M059J (cell line): Measurements from ENCODE around the gene PCGF1. TPM values are rescaled to one million over a fixed set of nuclear protein-coding genes. Genes with fewer than 3 reads are reported as not detected.

ENCODE experiments used
- DNase-seq: peaks from one replicate; pipeline ENCODE4 v3.0.0-alpha.2; 2012; ENCODE audit warnings: low read depth
- total RNA-seq: library from RNA; depleted of rRNA; stranded (reverse); fragments of >200 nt; shearing (Covaris generic); gene quantifications from 2 replicates; pipeline ENCODE4 v1.2.3, GENCODE V29; 2014

Gene PCGF1
- total RNA-seq, 1 experiment from 2014 or later, result 28.9 TPM

DNA sequence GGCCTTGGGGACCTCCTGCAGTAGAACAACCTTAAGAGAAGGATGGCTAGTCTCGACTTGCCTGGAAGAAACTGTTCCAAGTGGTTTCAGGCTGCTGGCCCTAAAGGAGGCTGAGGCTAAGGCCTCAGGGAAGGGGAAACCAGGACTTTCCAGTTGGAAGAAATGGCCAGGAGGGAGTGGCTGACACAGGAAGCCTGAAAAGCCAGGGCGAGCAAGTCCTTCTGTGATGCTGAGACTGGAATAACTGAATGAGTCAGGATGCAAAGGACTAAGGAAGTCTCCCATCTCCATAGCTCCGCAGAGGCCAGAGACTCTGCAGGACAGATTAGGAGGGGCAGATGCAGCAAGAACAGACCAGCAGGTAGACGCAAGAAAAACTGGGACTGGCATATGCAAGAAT lies 29.6 kb upstream of the PCGF1 start:
- no peak for DNase-seq

DNA sequence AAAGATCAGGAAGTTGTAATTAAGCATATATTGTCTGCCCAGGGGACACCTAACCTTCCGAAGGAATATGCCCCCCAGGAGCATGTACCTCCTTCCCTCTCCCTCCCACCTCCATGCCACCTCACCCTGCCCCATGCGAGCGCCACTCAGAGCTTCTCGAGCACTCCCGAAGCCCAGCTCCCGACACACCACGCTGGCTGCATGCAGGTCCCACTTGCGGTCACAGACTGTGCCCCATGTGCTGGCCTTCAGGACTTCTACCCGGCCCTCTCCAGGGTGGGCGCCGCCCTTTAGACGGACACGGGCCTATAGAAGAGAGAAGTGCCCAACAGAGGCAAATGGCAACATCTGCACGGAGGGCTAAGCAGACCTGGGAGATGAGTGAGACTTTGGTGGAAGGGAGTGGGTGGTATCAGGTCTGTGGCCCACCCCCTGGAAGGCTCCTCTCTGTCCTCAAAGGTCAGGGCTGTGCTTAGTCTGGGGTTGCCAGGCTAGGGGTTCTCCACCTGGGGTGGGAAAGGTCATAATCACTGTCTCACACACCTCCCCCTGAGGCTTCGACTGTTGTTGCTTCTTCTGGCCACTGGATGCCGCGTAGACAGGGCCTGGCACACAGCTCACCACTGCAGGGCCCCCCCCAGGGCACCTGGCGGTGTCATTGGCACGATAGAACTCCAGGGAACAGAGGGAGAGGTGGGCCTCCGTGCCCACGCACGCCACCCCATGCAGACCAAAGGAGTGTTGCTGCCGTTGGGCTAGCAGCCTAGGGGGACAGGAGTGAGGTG lies 28.9 kb upstream of the PCGF1 start:
- DNase-seq, result no peak

DNA sequence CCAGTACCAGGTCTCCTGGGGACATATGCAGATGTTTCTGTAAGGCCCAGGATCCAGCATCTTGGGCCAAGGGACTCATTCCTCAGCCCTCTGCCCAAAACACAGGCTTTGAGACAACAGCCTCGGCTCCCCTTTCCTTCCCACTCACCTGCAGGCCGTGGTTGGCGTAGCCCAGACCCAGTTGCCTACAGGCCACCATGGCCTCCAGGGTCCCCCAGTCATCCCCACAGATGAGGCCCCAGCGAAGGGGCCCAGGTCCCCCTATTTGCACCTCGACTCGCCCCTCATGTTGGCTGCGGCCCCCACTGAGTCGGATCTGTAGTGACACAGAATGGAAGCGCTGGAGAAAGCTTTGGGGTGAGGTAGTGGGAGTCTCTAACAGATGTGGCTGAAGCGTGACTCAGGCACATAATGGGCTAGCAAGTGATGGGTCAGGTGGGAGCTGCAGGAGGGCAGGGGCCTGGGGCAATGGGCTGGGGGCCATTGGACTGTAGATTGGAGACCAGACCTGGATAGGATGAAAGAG lies 28.0 kb upstream of the PCGF1 start:
- no peak for DNase-seq

DNA sequence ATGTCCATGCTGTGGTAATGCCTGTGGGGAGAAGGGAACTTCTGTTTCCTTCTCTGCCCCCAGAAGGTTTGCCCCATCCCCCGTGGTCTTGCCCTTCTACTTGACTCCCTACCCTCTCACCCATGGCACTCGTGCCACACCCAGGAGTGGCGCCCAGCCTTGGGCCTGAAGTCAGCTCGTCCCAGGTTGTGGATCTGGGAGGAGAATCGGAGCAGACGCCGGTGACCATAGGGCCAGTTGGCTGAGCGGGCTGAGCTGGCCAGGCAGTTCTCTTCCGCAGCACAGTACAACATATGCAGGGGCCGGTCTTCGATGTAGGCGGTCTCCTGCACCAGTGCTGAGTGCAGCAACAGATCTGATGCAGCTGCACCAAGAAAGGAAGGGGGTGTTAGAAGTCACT lies 26.9 kb upstream of the PCGF1 start:
- DNase-seq, result no peak

DNA sequence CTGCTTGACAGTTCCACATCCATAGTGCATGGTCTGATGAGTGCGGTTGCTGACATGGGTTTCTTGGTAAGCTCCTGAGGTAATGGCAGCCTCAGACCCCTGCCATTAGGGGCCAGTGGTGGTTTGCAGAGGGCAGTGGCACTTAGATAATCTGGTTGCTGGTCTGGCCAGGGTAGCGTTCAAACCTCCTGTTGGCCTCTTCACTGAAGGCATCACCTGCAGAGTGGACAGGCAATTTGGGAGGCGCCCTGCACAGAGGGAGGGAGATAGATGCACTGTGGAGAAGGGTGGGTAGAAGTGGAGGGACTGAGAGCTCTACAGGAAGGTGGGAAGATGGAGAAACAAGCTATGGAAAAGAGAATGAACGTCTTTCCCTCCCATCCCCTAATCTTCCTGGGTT lies 26.0 kb upstream of the PCGF1 start:
- DNase-seq, result no peak

DNA sequence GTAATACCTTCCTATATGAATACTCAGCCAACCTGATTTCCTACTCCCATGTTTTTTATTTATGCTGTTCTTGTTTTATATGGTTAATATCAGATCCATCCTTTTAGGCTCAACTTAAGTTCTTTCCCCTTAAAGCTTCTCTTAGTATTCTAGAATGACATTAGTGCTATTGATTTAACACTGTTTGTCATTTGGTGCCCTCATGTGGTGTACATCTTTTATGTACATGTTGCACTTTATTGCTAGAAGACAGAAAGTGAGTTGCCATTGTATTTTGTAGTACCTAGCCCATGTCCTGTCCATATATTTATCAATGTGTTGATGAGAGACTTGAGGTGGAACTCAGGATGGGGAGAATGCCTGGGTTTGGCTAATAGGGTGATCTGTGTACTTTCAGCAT lies 24.7 kb upstream of the PCGF1 start:
- peak; percentile 63 for DNase-seq

DNA sequence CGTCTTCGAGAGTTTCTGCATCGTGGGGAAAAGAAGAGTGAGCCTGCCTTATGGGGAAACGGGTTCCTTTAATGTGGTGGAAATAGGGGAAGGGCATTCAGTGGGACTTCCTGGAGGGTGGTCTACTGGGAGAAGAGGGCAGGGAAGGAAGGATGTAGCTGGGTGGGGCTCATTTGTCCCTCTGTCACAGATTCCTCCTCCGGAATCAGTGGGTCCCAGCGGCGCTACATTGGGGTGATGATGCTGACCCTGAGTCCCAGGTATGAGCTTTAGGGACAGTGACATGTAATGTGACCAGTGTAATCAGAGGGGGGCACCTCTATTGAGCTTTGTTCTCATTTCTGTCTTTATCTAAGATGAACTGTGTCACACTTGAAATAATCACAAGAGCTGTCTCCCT lies 24.2 kb upstream of the PCGF1 start:
- DNase-seq, result no peak

DNA sequence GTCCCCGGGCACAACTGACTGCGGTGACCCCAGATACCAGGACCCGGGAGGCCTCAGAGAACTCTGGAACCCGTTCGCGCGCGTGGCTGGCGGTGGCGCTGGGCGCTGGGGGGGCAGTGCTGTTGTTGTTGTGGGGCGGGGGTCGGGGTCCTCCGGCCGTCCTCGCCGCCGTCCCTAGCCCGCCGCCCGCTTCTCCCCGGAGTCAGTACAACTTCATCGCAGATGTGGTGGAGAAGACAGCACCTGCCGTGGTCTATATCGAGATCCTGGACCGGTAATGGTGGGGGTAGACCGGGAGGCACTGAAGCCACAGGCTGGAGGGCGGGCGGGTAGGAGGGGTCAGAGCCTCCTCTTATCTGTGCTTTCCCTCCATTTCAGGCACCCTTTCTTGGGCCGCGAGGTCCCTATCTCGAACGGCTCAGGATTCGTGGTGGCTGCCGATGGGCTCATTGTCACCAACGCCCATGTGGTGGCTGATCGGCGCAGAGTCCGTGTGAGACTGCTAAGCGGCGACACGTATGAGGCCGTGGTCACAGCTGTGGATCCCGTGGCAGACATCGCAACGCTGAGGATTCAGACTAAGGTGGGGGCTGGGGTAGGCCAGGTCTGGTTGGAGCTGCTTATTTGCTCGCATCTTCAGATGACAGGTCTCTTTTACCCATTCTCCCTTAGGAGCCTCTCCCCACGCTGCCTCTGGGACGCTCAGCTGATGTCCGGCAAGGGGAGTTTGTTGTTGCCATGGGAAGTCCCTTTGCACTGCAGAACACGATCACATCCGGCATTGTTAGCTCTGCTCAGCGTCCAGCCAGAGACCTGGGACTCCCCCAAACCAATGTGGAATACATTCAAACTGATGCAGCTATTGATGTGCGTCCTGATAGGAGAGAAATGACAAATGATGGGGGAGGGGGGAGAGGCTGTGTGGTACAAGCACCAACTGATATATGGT lies 23.0 kb upstream of the PCGF1 start:
- DNase-seq, result peak; percentile 57

DNA sequence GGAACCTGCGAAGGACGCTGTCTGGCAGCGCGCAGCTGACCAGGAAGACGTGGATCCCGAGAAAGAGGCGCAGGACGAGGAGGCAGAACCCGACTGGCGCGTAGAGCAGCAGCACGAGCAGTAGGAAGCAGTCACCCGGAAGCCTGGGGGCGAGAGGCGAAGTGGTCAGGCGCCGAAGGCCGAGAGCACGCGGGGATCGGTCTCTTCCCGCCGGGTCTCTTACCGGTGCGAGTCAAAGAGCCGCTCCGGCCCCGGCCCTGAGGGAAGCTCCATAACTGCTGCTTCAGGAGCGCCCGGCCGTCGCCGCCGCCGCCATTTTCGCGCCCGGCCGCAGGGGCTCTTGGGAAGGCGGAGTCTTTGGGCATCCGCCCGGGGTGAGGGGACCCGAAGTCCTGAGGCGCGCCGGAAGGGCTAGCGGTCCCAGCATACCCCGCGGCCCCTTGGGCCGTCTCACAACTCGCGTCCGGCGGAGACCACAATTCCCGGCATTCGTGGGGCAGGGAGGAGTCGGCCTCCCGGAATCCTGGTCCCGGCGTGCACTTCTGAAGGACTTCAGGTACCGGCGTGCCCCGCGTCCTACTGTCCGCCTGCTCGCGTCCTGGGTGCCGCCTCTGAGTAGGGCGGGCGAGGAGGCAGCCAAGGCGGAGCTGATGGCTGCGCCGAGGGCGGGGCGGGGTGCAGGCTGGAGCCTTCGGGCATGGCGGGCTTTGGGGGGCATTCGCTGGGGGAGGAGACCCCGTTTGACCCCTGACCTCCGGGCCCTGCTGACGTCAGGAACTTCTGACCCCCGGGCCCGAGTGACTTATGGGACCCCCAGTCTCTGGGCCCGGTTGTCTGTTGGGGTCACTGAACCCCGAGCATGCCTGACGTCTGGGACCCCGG lies 22.1 kb upstream of the PCGF1 start, which contains the start of the genes AUP1 and HTRA2:
Gene AUP1 (minus strand): TSS at position 350 of the 882 bp plus-strand sequence. CDS start 77 bp downstream, at position 273.
Gene HTRA2 (plus strand): TSS at position 577 of the 882 bp plus-strand sequence. CDS start 74 bp downstream, at position 651.
- DNase-seq, result peak; percentile 99

DNA sequence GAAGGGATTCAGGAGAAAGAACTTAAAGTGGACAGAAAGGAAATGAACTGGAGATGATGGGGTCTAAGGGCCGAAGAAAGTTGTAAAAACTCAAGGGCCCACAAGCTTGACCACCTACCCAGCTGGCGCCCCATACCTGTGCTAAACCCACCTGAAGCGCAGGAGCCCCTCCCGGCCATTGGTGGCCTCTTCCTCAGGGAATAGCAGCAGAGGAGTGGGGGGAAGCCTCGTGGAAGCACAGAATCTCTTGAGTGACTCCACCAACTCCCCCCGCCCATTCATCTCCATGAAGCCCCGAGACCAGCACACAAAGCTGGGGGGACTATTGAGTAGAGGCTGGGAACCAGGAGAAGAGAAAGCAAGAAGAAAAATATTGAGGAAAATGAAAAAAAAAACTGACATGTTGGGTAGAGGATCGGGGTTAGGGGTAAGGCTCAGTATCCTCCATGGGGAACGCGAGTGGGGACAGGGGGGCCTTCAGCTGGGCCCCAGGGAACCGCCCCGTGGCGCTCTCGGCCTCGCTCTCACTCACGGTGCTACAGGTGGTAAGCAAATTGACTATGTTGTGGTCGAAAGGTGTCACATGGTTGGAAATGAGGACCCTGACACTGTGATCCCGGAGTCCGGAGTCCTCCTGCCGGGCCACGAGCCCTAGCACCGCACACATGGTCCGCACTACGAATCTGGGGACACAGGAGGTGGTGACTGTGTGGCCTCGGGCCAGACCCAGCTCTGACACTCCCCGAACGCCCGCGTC lies 21.3 kb upstream of the PCGF1 start:
- no peak for DNase-seq

DNA sequence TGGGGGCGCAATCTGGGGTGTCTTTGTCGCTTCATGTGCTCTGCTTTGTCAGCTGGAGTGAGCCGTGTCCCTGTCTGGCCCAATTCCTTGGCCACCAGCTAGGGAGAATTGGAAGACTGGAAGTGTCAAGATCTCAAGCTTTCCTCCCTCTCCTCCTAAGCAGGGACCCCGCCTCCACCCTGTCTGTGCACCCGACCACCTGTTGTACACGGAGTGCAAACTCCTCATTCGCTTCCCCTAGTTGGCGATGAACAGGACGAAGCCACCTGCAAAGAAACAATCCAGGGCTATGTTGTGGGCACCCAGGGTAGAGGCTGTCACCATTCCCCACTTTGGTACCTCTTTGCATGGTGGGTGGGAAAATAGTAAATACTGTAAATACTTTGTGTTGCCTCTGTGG lies 20.2 kb upstream of the PCGF1 start:
- no peak for DNase-seq

DNA sequence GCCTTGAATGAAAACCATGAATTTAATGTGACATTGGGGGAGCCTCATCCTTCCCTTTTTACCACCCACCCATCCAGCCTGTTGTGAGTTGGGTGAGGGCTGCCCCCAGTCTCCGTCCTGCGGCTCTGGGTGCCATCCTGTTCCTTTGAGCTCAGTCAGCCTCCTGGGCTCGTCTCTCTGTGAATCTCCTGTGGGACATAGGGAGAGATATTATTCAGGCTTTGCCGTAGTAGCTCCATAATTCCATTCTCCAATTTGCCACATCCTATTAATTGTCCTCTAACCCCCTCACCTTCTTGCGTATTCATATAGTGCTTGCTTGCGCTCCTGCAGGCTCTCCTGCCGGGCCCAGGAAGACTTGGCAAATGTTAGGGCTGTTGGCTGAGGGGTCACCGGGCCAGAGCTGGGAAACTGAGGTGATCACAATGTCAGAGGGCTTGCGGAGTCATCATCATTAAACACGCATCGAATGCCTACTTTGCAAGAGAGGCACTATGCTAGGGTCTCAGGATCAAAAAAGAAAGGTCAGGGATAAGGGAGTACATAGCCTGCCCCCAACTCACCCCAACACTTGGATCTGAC lies 19.2 kb upstream of the PCGF1 start:
- no peak for DNase-seq

DNA sequence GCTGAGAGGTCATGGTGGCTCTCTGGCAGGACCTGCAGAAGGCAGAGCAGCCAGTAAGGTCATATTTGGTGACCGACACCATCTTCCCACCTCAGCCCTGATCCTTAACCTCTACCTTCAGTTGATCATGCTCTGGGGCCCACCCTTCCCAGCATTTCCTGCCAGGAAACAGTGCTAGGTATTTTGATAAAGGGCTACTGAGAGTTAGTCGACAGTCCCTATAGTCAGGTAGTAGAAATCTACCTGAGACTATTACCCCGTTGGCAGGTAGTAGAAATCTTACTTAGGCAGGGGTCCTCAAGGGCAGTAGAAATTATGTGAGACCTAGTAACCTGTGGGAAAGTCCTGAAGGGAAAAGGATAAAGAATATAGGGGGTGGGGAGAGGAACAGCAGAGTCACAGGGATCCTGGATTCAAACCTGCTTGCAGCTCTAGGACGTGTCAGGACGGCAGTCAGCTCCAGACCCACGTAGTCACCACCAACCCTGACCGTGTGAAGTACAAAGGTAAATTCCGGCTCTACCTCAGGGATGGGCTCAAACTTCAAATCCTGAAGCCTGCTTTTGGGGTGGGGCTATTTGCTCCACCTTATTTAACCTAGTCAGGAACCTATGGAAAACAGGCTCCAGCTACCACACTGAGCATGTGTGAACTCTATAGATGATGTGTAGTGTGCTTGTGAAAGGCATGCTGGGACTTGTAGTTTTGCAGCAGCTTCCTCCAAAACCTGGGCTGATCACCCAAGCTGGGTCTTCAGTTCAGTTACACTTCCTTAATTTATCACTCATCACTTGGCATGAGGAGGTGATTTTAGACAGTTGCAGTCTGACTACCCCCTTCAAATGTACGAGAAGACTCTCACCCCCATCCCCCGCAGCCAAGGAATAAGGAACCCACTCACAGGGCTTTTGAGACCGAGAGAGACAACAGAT lies 18.5 kb upstream of the PCGF1 start, which contains the start of gene DQX1:
Gene DQX1 (minus strand): TSS at position 515 of the 932 bp plus-strand sequence. CDS start 502 bp downstream, at position 13.
- DNase-seq, result peak; percentile 30

DNA sequence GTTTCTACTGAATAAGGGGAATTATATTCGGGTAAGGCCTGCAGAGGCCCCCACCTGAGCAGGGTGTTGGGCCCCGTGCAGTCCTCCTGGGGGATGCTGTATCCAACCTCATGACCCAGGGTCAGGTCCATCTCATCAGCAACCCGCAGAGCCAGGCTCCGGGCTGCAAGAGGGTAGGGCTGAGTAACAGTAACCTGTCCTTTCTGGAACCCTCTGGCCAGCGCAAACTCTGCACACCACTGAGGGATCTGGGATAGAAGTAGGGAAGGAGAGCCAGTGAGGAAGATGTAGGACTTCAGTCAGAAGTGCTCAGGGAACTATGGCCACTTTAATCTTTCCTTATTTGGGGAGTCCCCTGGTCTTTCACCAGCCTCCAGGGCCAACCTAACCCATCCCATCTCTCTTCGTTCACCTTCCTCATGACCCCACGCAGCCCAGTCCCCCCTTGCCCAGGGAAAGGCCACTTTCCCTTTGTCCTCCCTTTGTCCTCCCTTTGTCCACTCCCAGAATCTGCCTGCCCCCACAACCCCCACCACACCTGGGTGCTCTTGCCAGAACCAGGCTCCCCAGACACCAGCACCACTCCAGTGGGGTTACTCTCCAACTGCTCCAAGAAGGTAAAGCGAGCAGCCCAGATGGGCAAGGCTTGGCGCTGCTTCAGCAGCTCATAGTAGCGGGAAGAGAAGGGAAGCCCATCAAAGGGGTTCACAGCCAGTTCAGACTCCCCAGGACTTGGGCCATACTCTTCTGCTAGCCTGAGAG lies 17.6 kb upstream of the PCGF1 start:
- no peak for DNase-seq

DNA sequence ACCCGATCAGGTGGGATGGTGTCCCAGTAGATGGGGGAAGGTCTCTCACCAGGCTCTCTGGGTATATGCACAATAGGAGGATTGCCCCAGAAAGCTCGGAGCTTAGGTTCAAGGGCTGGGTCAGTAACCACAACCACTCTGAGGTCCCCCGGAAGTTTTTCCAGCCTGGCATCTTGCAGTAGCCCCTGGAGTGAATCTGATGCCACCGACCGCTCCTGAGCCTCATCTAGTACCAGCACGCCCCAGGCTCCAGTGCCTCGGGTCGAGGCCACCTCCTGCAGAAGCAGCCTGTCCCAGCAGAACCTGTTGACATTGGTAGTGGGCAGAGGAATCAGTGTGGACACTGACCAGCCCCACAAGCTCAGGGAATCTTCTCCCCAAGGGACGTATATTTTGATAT lies 16.5 kb upstream of the PCGF1 start:
- no peak for DNase-seq

DNA sequence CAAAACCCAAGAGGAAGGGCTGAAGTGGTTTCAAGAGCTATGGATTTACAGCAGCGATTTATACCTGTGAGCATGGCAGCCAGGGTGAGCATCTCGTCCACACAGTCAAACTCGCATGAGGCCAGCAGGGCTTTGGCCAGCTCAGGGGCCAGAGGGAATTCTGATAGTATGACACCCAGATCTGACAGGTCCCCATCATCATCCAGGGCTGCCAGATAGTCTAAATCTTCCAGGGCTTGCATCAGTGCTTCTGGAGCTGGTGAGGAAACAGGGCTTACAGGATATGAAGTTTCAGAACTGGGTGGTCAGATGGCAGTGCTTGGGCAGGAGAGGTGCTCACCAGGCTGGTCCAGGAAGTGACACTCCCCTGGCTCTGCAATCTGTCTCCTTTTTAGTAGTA lies 15.0 kb upstream of the PCGF1 start:
- DNase-seq, result no peak

DNA sequence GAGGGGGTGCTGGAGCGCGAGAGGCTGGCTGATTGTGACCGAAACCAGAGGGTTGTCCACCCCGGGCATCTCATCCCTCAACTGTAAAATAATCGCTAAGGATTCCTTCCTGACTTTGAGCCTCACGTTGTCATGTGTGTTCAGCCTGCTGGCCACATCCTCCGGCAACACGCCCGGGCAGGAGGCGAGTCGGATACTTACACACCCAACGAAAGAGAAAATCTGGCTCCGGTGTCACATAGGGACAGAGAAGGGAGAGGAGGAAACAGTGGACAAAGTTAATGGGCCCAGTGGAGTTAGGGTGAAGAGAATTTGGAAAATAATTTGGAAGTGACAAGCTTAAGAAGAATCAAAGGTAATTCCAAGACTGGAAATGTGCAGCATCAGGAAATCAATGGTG lies 9.2 kb upstream of the PCGF1 start:
- no peak for DNase-seq

DNA sequence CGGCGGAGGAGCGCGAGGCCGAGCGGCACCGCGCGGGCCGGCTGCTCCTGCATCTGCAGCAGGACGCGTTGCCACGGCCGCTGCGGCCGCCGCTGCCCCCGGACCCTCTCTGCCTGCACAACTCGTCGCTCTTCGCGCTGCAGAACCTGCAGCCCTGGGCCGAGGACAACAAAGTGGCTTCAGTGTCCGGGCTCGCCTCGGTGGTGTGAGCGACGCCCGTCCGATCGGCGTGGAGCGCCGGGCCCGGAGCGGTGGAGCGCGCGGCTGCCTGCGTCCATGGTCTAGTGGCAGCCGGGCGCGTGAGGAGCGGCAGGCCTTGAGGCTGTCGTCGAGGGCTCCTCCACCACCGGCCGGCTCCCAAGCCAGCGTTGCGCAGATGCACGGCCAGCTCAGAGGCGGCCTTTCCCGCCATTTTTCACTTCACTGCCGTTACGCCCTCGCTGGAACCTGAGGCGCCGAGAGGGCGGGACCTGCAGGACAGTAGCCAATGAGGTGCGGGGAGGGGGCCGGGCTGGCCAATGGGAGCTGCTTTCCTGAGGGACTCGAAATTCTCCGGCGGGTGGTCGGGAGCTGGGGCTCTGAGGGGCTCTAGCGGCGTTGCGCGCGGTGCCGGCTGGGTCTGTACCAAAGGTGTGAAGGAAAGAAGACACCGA lies 8.6 kb upstream of the PCGF1 start:
- DNase-seq, result no peak
